MM.1S (cell line): ENCODE data around the gene INPP4B.

ENCODE experiments used
- DNase-seq: peaks from one replicate; pipeline ENCODE4 v3.0.0-alpha.2; 2015
- H2AFZ ChIP-seq: fragments of 300-600 bp; sonication (generic); 2 replicates; pipeline ENCODE4 v1.6.0; 2016; ENCODE audit warnings: antibody characterized with exemption, low read length
- H3F3A ChIP-seq: fragments of 300-600 bp; sonication (generic); 2 replicates; pipeline ENCODE4 v1.6.1; 2016; ENCODE audit warnings: mild to moderate bottlenecking, antibody characterized with exemption, low read length, moderate library complexity, mixed read lengths; ENCODE audit not compliant: insufficient read depth
- H3K27ac ChIP-seq: fragments of 300-600 bp; sonication (generic); 2 replicates; pipeline ENCODE4 v1.5.1; 2016; ENCODE audit warnings: mild to moderate bottlenecking, low read length
- H3K27me3 ChIP-seq: fragments of 300-600 bp; sonication (generic); replicated peaks from 2 replicates; pipeline ENCODE4 v1.6.0; 2016; ENCODE audit warnings: low read length; ENCODE audit not compliant: insufficient read depth
- H3K36me3 ChIP-seq: fragments of 300-600 bp; sonication (generic); replicated peaks from 2 replicates; pipeline ENCODE4 v1.6.1; 2016; ENCODE audit warnings: mild to moderate bottlenecking, low read length, mixed read lengths; ENCODE audit not compliant: insufficient read depth
- H3K4me1 ChIP-seq: fragments of 300-600 bp; sonication (generic); 2 replicates; pipeline ENCODE4 v1.6.1; 2016; ENCODE audit warnings: low read length, mixed read lengths
- H3K4me2 ChIP-seq: fragments of 300-600 bp; sonication (generic); 2 replicates; pipeline ENCODE4 v1.6.0; 2016; ENCODE audit warnings: low read depth, low read length
- H3K4me3 ChIP-seq: fragments of 300-600 bp; sonication (generic); 2 replicates; pipeline ENCODE4 v1.5.1; 2016; ENCODE audit warnings: low read length, mixed read lengths
- H3K79me2 ChIP-seq: fragments of 300-600 bp; sonication (generic); 2 replicates; pipeline ENCODE4 v1.6.1; 2016; ENCODE audit warnings: mixed run types, low read length, mixed read lengths
- H3K9ac ChIP-seq: fragments of 300-600 bp; sonication (generic); 2 replicates; pipeline ENCODE4 v1.6.1; 2016; ENCODE audit warnings: low read length, mixed read lengths
- H3K9me2 ChIP-seq: fragments of 300-600 bp; sonication (generic); replicated peaks from 2 replicates; pipeline ENCODE4 v1.6.1; 2016; ENCODE audit warnings: mild to moderate bottlenecking, low read length, mixed read lengths; ENCODE audit not compliant: insufficient read depth
- H3K9me3 ChIP-seq: fragments of 300-600 bp; sonication (generic); replicated peaks from 2 replicates; pipeline ENCODE4 v1.6.1; 2016; ENCODE audit warnings: mild to moderate bottlenecking, low read length, mixed read lengths; ENCODE audit not compliant: insufficient read depth
- H4K20me1 ChIP-seq: fragments of 300-600 bp; sonication (generic); 2 replicates; pipeline ENCODE4 v1.6.1; 2016; ENCODE audit warnings: mild to moderate bottlenecking, low read length, moderate library complexity, mixed read lengths; ENCODE audit not compliant: insufficient read depth
- CTCF ChIP-seq: fragments of 300-600 bp; sonication (generic); IDR thresholded peaks from 2 replicates; pipeline ENCODE4 v1.5.1; 2016; ENCODE audit warnings: antibody characterized with exemption, low read length, mixed read lengths
- EZH2 ChIP-seq: fragments of 300-600 bp; sonication (generic); optimal IDR thresholded peaks from 2 replicates; pipeline ENCODE3; 2017; ENCODE audit warnings: low read depth, mild to moderate bottlenecking, antibody characterized with exemption, low read length, mixed read lengths
- EZH2phosphoT487 ChIP-seq: fragments of 300-600 bp; sonication (generic); IDR thresholded peaks from 2 replicates; pipeline ENCODE4 v1.6.1; 2018; ENCODE audit warnings: antibody characterized with exemption, low read length

INPP4B gene

GRCh38 chr4:142850478-142850877, 4.4 kb upstream of the INPP4B start:
- no peak overlapping the region for H3K4me2 ChIP-seq
- no peak overlapping the region for H3K4me3 ChIP-seq
- no peaks in the 10 kb centered on the region for H3K4me1 ChIP-seq
- TF ChIP-seq CTCF (peak; percentile 26), EZH2 (no peak)
- no peak overlapping the region for H3K27ac ChIP-seq
- no peaks in the 10 kb centered on the region for H3K79me2 ChIP-seq
- H3K36me3 ChIP-seq = no peaks in the 10 kb centered on the region
- H3K9me3 ChIP-seq = no peaks in the 10 kb centered on the region
- H3K27me3 ChIP-seq = 0 out of 2 replicates have a peak, but pooled peaks cover 4% of the 10 kb centered on the region
- DNase-seq = no peak
- no peak overlapping the region for H3K9ac ChIP-seq
- no peaks in the 10 kb centered on the region for H3F3A ChIP-seq
- no peak overlapping the region for H2AFZ ChIP-seq
- H4K20me1 ChIP-seq = no peaks in the 10 kb centered on the region
- no peaks in the 10 kb centered on the region for H3K9me2 ChIP-seq

GRCh38 chr4:142846729-142847596, 862 bp upstream of the INPP4B start:
- Histone ChIP-seq H3K79me2 (no peaks in the 10 kb centered on the region), H3K9me3 (no peaks in the 10 kb centered on the region), H2AFZ (peak overlapping the region; percentile 90), H3K4me1 (no peaks in the 10 kb centered on the region), H3K9me2 (no peaks in the 10 kb centered on the region), H3K27ac (no peak overlapping the region), H3K4me3 (peak overlapping the region; percentile 69), H4K20me1 (no peaks in the 10 kb centered on the region), H3K27me3 (0 out of 2 replicates have a peak, but pooled peaks cover 7% of the 10 kb centered on the region), H3F3A (no peaks in the 10 kb centered on the region), H3K4me2 (peak overlapping the region; percentile 100), H3K9ac (no peak overlapping the region), H3K36me3 (no peaks in the 10 kb centered on the region)
- DNase-seq = peak; percentile 75
- TF ChIP-seq CTCF = peak; percentile 75
- TF ChIP-seq EZH2 = no peak

- peak overlapping the region; percentile 69 for H3K4me3 ChIP-seq
- H3K36me3 ChIP-seq = no peaks in the 10 kb centered on the region
- 0 out of 2 replicates have a peak, but pooled peaks cover 7% of the 10 kb centered on the region for H3K27me3 ChIP-seq
- no peaks in the 10 kb centered on the region for H3K9me3 ChIP-seq
- no peaks in the 10 kb centered on the region for H3K79me2 ChIP-seq
- H3K4me2 ChIP-seq = peak overlapping the region; percentile 100
- H3K27ac ChIP-seq = no peak overlapping the region
- peak overlapping the region; percentile 90 for H2AFZ ChIP-seq
- no peaks in the 10 kb centered on the region for H3F3A ChIP-seq
- H4K20me1 ChIP-seq = no peaks in the 10 kb centered on the region
- no peak for DNase-seq
- no peaks in the 10 kb centered on the region for H3K4me1 ChIP-seq
- TF ChIP-seq EZH2phosphoT487 (no peak), EZH2 (no peak), CTCF (no peak)
- H3K9me2 ChIP-seq = no peaks in the 10 kb centered on the region
- H3K9ac ChIP-seq = no peak overlapping the region
These were observed 601 bp downstream of the INPP4B start for GRCh38 chr4:142845293-142846107.
